Ishikawa (cell line): ENCODE measurements around the gene PACSIN2.

Experiments
- CEBPB ChIP-seq: IDR thresholded peaks from 2 replicates; pipeline ENCODE4 v1.6.1; 2012
- CREB1 ChIP-seq: IDR thresholded peaks from 2 replicates; pipeline ENCODE4 v1.6.1; 2012; ENCODE audit warnings: low read depth
- EGR1 ChIP-seq: IDR thresholded peaks from 2 replicates; pipeline ENCODE4 v1.6.1; 2012
- EP300 ChIP-seq: IDR thresholded peaks from 2 replicates; pipeline ENCODE4 v1.6.1; 2012; ENCODE audit warnings: borderline replicate concordance
- FOXM1 ChIP-seq: IDR thresholded peaks from 2 replicates; pipeline ENCODE4 v1.6.1; 2012; ENCODE audit warnings: low read depth, borderline replicate concordance
- MAX ChIP-seq: IDR thresholded peaks from 2 replicates; pipeline ENCODE4 v1.6.1; 2012
- NFIC ChIP-seq: IDR thresholded peaks from 2 replicates; pipeline ENCODE4 v1.6.1; 2012
- RAD21 ChIP-seq: IDR thresholded peaks from 2 replicates; pipeline ENCODE4 v1.6.1; 2012; ENCODE audit warnings: low read depth
- TAF1 ChIP-seq: IDR thresholded peaks from 2 replicates; pipeline ENCODE4 v1.6.1; 2012; ENCODE audit warnings: low read depth, mild to moderate bottlenecking
- TCF12 ChIP-seq: IDR thresholded peaks from 2 replicates; pipeline ENCODE4 v1.6.1; 2012; ENCODE audit warnings: low read depth
- TEAD4 ChIP-seq: IDR thresholded peaks from 2 replicates; pipeline ENCODE4 v1.6.1; 2012
- YY1 ChIP-seq: IDR thresholded peaks from 2 replicates; pipeline ENCODE4 v1.6.1; 2012; ENCODE audit warnings: low read depth
- ZBTB7A ChIP-seq: IDR thresholded peaks from 2 replicates; pipeline ENCODE4 v1.6.1; 2012; ENCODE audit warnings: low read depth
- TF ChIP-seq, protein P1 (sequence below): IDR thresholded peaks from 2 replicates; pipeline ENCODE4 v1.6.1; 2012; ENCODE audit warnings: low read depth, mild to moderate bottlenecking
- TF ChIP-seq, protein P2 (sequence below): IDR thresholded peaks from 2 replicates; pipeline ENCODE4 v1.6.1; 2012

The PACSIN2 gene

DNA sequence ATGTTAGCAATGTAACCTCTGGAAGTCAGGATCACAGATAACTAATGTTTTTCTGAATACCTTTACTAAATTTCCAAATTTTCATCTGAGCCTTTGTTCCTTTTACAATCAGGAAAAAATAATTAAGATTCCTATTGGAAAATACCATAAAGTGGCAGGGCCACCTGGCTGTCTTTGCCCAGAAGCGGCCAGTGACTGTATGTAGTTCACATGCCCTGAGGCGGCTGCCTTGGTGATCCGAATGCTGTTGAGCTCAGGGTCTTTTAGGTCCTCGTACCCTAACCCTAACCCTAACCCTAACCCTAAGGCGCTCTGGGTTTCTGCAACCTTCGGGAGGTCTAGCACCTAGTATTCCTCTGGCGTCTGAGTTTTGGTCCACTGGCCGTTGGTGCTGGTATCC, 149.4 kb downstream of the PACSIN2 start:
- TF ChIP-seq CREB1: no peak
- no peak for TF ChIP-seq EGR1
- TF ChIP-seq MAX: no peak
- no peak for TF ChIP-seq TCF12
- no peak for TF ChIP-seq ZBTB7A
- no peak for TF ChIP-seq CEBPB
- no peak for TF ChIP-seq EP300
- TF ChIP-seq FOXM1: no peak
- TF ChIP-seq TEAD4: no peak
- no peak for TF ChIP-seq YY1
- TF ChIP-seq, protein P1, sequence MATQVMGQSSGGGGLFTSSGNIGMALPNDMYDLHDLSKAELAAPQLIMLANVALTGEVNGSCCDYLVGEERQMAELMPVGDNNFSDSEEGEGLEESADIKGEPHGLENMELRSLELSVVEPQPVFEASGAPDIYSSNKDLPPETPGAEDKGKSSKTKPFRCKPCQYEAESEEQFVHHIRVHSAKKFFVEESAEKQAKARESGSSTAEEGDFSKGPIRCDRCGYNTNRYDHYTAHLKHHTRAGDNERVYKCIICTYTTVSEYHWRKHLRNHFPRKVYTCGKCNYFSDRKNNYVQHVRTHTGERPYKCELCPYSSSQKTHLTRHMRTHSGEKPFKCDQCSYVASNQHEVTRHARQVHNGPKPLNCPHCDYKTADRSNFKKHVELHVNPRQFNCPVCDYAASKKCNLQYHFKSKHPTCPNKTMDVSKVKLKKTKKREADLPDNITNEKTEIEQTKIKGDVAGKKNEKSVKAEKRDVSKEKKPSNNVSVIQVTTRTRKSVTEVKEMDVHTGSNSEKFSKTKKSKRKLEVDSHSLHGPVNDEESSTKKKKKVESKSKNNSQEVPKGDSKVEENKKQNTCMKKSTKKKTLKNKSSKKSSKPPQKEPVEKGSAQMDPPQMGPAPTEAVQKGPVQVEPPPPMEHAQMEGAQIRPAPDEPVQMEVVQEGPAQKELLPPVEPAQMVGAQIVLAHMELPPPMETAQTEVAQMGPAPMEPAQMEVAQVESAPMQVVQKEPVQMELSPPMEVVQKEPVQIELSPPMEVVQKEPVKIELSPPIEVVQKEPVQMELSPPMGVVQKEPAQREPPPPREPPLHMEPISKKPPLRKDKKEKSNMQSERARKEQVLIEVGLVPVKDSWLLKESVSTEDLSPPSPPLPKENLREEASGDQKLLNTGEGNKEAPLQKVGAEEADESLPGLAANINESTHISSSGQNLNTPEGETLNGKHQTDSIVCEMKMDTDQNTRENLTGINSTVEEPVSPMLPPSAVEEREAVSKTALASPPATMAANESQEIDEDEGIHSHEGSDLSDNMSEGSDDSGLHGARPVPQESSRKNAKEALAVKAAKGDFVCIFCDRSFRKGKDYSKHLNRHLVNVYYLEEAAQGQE: no peak

DNA sequence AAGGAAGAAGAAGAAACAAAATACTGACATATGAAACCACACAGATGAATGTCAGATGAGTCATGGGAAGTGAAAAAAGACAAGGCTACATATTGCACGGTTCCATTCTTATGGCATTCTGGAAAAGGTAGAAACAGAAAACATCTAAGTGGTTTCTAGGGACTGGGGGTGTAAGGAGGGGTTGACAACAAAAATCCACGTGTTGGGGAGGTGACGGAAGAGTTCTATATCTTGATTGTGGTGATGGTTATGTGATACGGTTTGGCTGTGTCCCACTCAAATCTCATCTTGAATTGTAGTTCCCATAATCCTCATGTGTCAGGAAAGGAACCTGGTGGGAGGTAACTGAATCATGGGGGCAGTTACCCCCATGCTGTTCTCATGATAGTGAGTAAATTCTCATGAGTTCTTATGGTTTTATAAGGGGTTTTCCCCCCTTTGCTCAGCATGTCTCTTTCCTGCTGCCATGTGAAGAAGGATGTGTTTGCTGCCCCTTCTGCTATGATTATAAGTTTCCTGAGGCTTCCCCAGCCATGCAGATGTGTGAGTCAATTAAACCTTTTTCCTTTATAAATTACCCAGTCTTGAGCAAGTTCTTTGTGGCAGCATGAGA, 151.5 kb downstream of the PACSIN2 start:
- no peak for TF ChIP-seq TEAD4
- no peak for TF ChIP-seq CEBPB
- no peak for TF ChIP-seq CREB1
- no peak for TF ChIP-seq YY1
- no peak for TF ChIP-seq ZBTB7A
- TF ChIP-seq MAX: no peak
- TF ChIP-seq EP300: no peak

DNA sequence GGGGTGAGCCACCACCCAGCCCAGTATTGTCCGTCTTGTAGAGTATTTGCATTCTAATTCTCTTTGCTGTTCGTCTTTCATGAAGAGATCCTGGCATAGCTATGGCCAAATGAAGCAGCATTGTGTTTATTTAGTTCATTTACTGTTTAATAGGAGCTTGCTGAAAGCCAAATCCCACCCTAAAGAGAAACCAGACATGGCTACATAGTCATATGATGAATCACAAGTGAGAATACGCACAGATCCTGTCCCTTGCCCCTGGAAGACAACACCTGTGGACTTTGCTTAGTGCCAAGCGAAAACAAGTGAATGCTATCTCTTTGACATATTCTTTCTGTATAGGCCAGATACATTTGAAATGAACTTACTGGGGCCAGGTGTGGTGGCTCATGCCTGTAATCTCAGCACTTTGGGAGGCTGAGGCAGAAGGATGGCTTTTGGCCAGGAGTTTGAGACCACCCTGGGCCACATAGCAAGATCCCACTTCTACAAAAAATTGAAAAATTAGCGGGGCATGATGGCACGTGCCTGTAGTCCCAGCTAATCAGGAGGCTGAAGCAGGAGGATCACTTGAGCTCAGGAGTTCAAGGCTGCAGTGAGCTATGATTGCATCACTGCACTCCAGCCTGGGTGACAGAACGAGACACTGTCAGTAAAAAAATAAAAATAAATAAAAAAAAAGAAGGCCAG, 152.8 kb downstream of the PACSIN2 start:
- TF ChIP-seq FOXM1: no peak
- no peak for TF ChIP-seq TAF1

- no peak for TF ChIP-seq CREB1
- no peak for TF ChIP-seq EP300
- no peak for TF ChIP-seq YY1
- no peak for TF ChIP-seq CEBPB
- no peak for TF ChIP-seq TEAD4
- no peak for TF ChIP-seq RAD21
- no peak for TF ChIP-seq MAX
- TF ChIP-seq TAF1: no peak
- TF ChIP-seq FOXM1: no peak
- no peak for TF ChIP-seq EGR1
- TF ChIP-seq, protein P1: no peak
- no peak for TF ChIP-seq NFIC
- no peak for TF ChIP-seq TCF12
- TF ChIP-seq, protein P2, sequence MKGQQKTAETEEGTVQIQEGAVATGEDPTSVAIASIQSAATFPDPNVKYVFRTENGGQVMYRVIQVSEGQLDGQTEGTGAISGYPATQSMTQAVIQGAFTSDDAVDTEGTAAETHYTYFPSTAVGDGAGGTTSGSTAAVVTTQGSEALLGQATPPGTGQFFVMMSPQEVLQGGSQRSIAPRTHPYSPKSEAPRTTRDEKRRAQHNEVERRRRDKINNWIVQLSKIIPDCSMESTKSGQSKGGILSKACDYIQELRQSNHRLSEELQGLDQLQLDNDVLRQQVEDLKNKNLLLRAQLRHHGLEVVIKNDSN: no peak
- TF ChIP-seq ZBTB7A: no peak
These were observed 154.0 kb downstream of the PACSIN2 start for GRCh38 chr22:42860968-42861367.

- TF ChIP-seq YY1 (no peak), TAF1 (no peak), EP300 (no peak), TEAD4 (no peak), EGR1 (no peak), CEBPB (no peak), ZBTB7A (no peak), CREB1 (no peak), NFIC (no peak), TCF12 (no peak), RAD21 (no peak), MAX (no peak), FOXM1 (no peak)
- TF ChIP-seq, protein P1: no peak
- TF ChIP-seq, protein P2: no peak
These were observed 157.0 kb downstream of the PACSIN2 start for GRCh38 chr22:42857845-42858481.
